ENCODE measurements around the gene VILL.
"Not testable (repeated sequence)": the region's sequence is repeated elsewhere in the genome, so short reads cannot be mapped to it uniquely, and the experiment has no call there.

VILL gene

DNA sequence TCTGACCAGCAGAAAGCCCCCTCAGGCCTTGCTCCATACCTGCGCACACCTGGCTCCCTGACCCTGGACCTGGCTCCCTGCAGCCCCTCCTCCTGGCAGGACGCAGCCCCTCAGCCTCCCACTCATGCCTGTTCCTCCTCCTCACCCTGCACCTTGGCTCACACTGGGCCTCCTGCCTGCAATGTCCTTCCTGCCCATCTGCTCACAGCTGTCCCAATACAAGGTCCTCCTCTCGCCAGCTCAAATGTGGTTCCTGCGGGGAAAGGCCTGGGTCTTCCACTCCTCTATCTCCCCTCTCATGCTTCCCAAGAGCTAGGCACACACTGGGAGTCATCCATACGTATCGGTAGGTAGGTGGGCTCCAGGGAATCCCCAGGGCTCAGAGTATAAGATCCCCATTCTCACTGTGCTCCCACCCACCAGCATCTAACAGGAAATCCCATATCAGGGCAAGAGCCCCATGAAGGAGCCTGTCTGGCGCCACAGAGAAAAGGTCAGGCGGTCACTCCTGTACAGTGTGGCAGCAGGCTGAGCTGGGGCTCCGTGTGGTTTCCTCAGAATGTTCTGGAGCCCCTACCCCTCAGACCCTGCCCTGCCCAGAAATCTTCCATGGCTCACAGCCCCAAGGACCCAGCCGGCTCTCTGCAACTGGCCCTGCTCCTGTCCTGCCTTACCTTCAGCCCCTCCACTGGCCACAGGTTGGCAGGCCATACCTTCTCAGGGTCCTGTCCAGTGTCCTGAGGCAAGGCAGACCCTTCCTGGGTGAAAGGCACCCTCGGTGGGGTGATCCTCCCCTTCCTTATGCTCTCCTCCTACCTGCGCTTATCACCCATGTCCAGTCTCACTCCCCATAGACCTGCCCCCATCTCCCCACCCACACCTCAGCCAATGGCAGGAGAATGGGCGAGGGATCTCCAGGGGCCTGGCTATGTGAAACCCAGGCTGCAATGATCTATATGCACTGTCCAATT lies 28.0 kb downstream of the VILL start:
- no peak for DNase-seq

GRCh38 chr3:38019658-38020341 lies 29.2 kb downstream of the VILL start:
- DNase-seq = no peak

- no peak for DNase-seq
These were observed 29.7 kb downstream of the VILL start for GRCh38 chr3:38020342-38020726.

- DNase-seq = no peak
These were observed 30.6 kb downstream of the VILL start for GRCh38 chr3:38021196-38021595.

DNA sequence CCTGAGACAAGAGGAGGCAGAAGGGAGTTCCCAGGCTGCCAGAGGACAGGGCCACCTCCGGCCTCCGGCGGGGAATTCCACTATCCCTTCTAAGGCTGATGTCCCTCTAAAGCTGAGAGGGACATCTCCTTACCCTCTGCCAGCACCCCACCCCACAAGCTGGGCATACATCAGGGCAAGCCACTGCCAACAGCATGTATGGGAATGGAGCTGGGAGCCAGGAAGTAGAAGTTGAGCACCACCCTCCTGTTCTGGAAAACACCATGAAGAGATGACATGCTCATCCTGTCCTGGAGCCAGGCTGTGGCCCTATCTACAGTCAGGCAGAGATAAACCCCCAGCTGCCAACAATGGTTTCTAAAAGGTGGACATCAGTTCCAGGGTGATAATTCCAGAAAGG lies 31.7 kb downstream of the VILL start:
- no peak for DNase-seq

DNA sequence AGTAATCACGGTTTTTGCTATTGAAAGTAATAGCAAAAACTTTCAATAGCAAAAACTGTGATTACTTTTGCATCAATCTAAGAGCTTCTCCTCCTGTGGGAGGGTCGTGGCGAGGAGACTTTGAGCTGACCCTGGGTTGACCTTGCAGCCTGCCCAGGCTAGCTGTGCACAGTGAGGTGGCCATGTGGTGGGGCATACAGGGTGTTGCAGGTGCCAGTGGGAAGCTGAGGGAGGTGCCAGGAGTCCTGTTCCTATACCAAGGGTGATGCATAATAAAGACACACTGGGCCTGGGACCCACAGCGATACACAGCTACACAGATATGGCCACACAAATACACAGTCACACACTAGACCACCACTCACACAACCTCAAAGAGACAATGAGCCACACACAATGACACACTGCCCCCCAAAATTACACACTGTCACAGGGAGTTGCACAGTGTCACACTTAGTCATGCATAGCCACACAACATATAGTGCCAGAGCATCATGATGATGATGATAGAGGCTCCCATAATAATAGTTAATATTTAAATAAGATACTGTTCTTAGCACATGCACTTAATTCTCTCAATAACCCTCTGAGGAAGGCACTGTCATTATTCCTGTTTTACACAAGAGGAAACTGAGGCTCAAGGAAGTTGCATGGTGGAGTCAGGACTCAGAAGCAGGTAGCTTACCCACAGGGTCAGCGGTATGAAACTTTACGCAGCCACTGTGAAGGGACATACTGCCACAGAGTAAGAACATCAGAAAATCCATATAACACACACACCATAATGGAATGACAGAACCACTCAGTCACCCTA lies 32.5 kb downstream of the VILL start:
- no peak for DNase-seq

- DNase-seq = no peak
These were observed 36.3 kb downstream of the VILL start for GRCh38 chr3:38026856-38027255.

- no peak for DNase-seq
These were observed 37.2 kb downstream of the VILL start for GRCh38 chr3:38027466-38028465.

DNA sequence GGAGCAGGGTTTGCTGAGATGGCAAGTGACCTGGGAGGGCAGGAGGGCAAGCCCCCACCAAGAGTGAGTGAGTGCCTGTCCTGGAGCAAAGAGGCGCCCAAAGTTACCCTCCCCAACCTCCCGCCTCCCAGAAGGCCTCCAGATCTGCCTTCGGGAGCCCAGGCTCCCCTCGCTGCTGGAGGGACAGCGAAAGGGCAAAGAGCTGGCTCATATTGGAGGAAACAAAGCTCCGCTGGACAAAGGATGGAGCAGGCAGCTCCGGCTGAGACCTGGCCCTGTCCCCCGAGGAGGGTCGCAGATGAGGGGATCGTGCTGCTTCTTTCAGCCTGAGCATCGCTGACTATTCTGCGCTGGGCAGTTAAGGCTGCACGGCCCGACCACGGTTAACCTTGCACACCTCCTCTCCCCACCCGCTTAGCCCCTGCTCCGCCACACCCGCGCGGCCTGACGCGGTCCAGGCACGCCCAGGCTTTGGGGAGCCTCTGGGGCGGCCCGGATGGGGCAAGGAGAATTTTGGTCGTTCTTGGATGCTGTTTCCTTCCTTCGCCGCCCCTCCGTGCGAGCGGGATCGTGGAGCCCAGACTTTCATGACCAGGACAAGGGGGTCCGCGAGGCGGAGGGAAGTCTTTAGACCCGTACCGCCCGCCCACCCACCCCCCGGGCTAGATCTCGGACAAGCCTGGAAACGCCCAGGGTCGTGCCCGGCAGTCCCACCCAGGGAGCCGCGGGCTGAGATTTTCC lies 38.2 kb downstream of the VILL start:
- DNase-seq = no peak

DNA sequence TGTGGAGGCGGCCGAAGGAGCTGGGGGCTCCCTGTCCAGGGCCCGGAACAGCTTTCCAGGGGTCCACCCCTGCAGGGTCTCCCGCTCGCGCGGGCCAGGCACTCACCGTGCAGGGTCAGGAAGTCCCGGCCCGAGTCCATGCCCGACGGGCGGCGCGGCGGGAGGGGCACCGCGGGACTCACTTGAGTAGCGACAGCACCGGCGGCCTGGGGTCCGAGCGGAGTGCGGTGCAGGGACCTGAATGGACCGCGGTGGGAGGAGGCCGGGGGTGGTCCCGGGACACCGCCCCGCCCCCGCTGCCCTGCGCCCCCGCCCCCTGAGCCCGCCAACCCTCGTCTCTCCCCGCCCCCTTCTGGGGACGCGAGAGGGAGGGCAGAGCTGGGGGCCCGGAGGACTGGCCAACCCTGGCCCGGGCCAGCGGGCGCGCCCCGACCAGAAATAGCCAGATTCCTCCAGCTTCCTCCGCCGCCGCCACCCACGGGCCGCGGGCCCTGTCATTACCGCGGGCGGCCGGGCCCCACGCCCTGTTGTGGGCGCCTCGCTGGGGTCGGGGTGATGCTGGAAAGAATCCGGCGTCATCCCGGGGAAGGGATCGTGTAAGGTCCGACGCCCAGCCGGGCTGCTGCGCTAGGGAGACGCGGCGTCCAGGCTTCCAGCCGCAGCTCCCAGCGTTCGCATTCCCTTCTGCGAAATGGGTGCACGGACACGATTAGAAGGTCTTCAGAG lies 39.0 kb downstream of the VILL start, which contains the start of gene PLCD1:
Gene PLCD1, minus strand, starts transcription at position 243 of the 726 bp plus-strand sequence. Its CDS starts 103 bp downstream, at position 140.
- DNase-seq = peak; percentile 62

- DNase-seq = no peak
These were observed 39.8 kb downstream of the VILL start for GRCh38 chr3:38030126-38031021.

- no peak for DNase-seq
These were observed 40.7 kb downstream of the VILL start for GRCh38 chr3:38031022-38031994.

GRCh38 chr3:38032328-38032865 lies 41.8 kb downstream of the VILL start:
- no peak for DNase-seq

- not testable (repeated sequence) for DNase-seq
These were observed 43.0 kb downstream of the VILL start for GRCh38 chr3:38033586-38033985.

DNA sequence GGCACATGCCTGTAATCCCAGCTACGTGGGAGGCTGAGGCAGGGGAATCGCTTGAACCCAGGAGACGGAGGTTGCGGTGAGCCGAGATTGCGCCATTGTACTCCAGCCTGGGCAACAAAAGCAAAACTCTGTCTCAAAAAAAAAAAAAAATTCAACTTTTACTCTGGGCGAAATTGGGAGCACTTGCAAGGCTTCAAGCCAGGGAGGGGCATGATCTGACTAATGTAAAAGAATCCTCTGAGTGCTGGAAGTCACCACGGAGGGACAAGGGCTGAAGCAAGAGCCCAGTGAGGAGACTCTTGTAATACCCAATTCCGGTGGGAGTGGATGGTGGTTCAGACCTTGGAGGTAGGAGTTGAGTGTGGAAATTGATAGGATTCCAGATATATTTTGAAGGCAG lies 43.7 kb downstream of the VILL start:
- not testable (repeated sequence) for DNase-seq

DNA sequence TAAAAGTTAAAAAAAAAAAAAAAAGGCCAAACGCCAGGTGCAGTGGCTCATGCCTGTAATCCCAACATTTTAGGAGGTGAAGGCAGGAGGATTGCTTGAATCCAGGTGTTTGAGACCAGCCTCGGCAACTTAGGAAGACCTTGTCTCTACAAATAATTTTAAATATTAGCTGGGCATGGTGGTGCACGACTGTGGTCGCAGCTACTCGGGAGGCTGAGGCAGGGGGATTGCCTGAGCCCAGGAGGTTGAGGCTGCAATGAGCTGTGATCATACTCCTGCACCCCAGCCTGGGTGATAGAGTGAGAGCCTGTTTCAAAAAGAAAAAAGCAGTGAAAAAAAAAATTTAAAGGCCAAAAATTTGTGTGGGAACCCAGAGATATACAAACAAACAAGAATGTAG lies 45.7 kb downstream of the VILL start:
- no peak for DNase-seq

GRCh38 chr3:38036906-38037305 lies 46.3 kb downstream of the VILL start:
- no peak for DNase-seq
